B cell (primary cell): ENCODE results near the gene SMKR1. TPM values are rescaled to one million over a fixed set of nuclear protein-coding genes. Genes with fewer than 3 reads are reported as not detected.

ENCODE experiments used
- ATAC-seq: fragments of 200-7000 bp; cut with Tn5 transposase; one replicate; pipeline ENCODE4 v1.10.0; 2021; ENCODE audit warnings: low read depth, mild to moderate bottlenecking, moderate number of reproducible peaks, moderate library complexity
- CTCF ChIA-PET: fragments of 350-600 bp; sonication (Branson Sonifier 250); formaldehyde crosslinking; loops from one replicate; lab custom pipeline; 2021; ENCODE audit warnings: antibody characterized with exemption, inconsistent platforms; lab: Charles Lee
- POLR2A ChIA-PET: fragments of 350-600 bp; sonication (Branson Sonifier 250); formaldehyde crosslinking; loops from one replicate; lab custom pipeline; 2021; ENCODE audit warnings: antibody characterized with exemption; lab: Charles Lee
- DNase-seq: peaks from one replicate; pipeline ENCODE4 v3.0.0; 2013
- H2AFZ ChIP-seq: 2 replicates; pipeline ENCODE4 v1.6.1; 2012; ENCODE audit warnings: mild to moderate bottlenecking, low read depth, low read length; ENCODE audit not compliant: insufficient read depth, poor library complexity, severe bottlenecking
- H3K27ac ChIP-seq, 2 donors: 1 replicate in 1 of 2; 2 replicates in 1 of 2; pipeline ENCODE4 v1.5.1; 2012 to 2013; ENCODE audit warnings: low read length in 2 of 2, mild to moderate bottlenecking in 2 of 2, moderate library complexity in 1 of 2
- H3K27me3 ChIP-seq, 4 experiments: fragments of 200-600 bp in 1 of 4; sonication (generic) in 1 of 4; replicated peaks in 1 of 4; 1 replicate in 2 of 4; 2 replicates in 2 of 4; pipeline versions ENCODE4 v1.6.1 to v1.7.0; 2013 to 2016; ENCODE audit warnings: low read length in 3 of 4, mild to moderate bottlenecking in 2 of 4, mixed read lengths in 1 of 4, moderate library complexity in 1 of 4; ENCODE audit not compliant: insufficient read depth in 4 of 4, control insufficient read depth in 3 of 4; ENCODE audit errors: control extremely low read depth in 1 of 4
- H3K36me3 ChIP-seq, 2 experiments: replicated peaks in 1 of 2; 1 replicate in 1 of 2; 2 replicates in 1 of 2; pipeline versions ENCODE4 v1.6.1 to v1.7.1; 2013; ENCODE audit warnings: low read length in 1 of 2; ENCODE audit not compliant: insufficient read depth in 2 of 2, control insufficient read depth in 1 of 2; ENCODE audit errors: control extremely low read depth in 1 of 2, extremely low read depth in 1 of 2
- H3K4me1 ChIP-seq, 2 donors: fragments of 200-600 bp in 1 of 2; sonication (generic) in 1 of 2; 1 replicate in 1 of 2; 2 replicates in 1 of 2; pipeline versions ENCODE4 v1.5.1 to v1.6.1; 2013 to 2017; ENCODE audit warnings: low read length in 2 of 2; ENCODE audit not compliant: control insufficient read depth in 2 of 2, insufficient read depth in 2 of 2
- H3K4me2 ChIP-seq: replicated peaks from 2 replicates; pipeline ENCODE3; 2012; ENCODE audit warnings: mild to moderate bottlenecking, low read depth, low read length; ENCODE audit not compliant: poor library complexity, severe bottlenecking
- H3K4me3 ChIP-seq, 5 experiments: fragments of 200-600 bp in 1 of 5; sonication (generic) in 1 of 5; 1 replicate in 3 of 5; 2 replicates in 2 of 5; pipeline versions ENCODE4 v1.5.1 to v1.7.0; 2011 to 2016; ENCODE audit warnings: low read length in 4 of 5, mild to moderate bottlenecking in 4 of 5, low read depth in 2 of 5, control low read depth in 1 of 5, moderate library complexity in 1 of 5; ENCODE audit not compliant: insufficient read depth in 1 of 5; ENCODE audit errors: control extremely low read depth in 1 of 5, extremely low read depth in 1 of 5
- H3K79me2 ChIP-seq: fragments of 200-600 bp; sonication (generic); one replicate; pipeline ENCODE4 v1.6.0; 2016; ENCODE audit warnings: low read length; ENCODE audit not compliant: control insufficient read depth, insufficient read depth
- H3K9ac ChIP-seq: fragments of 200-600 bp; sonication (generic); 2 replicates; pipeline ENCODE4 v1.6.1; 2017; ENCODE audit warnings: mild to moderate bottlenecking, low read length, moderate library complexity
- H3K9me3 ChIP-seq, 3 donors: one replicate each; pipeline versions ENCODE4 v1.6.1 to v1.7.1; 2013; ENCODE audit warnings: low read length in 2 of 3; ENCODE audit not compliant: control insufficient read depth in 2 of 3, insufficient read depth in 1 of 3; ENCODE audit errors: control extremely low read depth in 1 of 3
- H4K20me1 ChIP-seq: 2 replicates; pipeline ENCODE4 v1.6.0; 2012; ENCODE audit warnings: mild to moderate bottlenecking, low read length; ENCODE audit not compliant: insufficient read depth, control insufficient read depth, poor library complexity, severe bottlenecking
- H3K27ac Mint-ChIP-seq: one replicate; pipeline ENCODE4 v1.8.0; 2021; ENCODE audit warnings: mixed read lengths
- H3K27me3 Mint-ChIP-seq: one replicate; pipeline ENCODE4 v1.8.0; 2021; ENCODE audit warnings: mixed read lengths
- H3K4me1 Mint-ChIP-seq: one replicate; pipeline ENCODE4 v1.8.0; 2021; ENCODE audit warnings: mixed read lengths
- H3K4me3 Mint-ChIP-seq: one replicate; pipeline ENCODE4 v1.8.0; 2021; ENCODE audit warnings: mixed read lengths
- H3K9me3 Mint-ChIP-seq: one replicate; pipeline ENCODE4 v1.8.0; 2022; ENCODE audit warnings: mixed read lengths; ENCODE audit not compliant: insufficient read depth
- EZH2 ChIP-seq: IDR thresholded peaks from 2 replicates; pipeline ENCODE4 v1.6.1; 2012; ENCODE audit warnings: borderline replicate concordance, low read depth, mild to moderate bottlenecking, moderate library complexity, low read length; ENCODE audit not compliant: insufficient read depth, poor library complexity, severe bottlenecking
- WGBS: methylation state at CpG from one replicate; pipeline ENCODE4 v1.1.5; 2013; ENCODE audit warnings: missing lambda C conversion rate; ENCODE audit not compliant: insufficient coverage; 5-methylcytosine and 5-hydroxymethylcytosine counted together
- intact Hi-C: fragments of 100-400 bp; cut with micrococcal nuclease; formaldehyde crosslinking; loops from one replicate; pipeline ENCODE4 v1.10.0; 2022
- polyA plus RNA-seq: library from polyadenylated mRNA; depleted of rRNA; stranded (reverse); fragments of >200 nt; gene quantifications from 2 replicates; pipeline ENCODE4 v1.2.3, GENCODE V29; 2012
- total RNA-seq, 2 donors: library from RNA; stranded (reverse); fragments of 120-200 nt in 1 of 2; gene quantifications; 1 replicate in 1 of 2; 2 replicates in 1 of 2; pipeline versions ENCODE4 v1.2.3 to v1.2.4, GENCODE V29; 2013 to 2022
- TF ChIP-seq, protein P1 (sequence below): fragments of 200-600 bp; IDR thresholded peaks from one replicate; pipeline ENCODE4 v1.8.0; 2022; ENCODE audit warnings: antibody characterized with exemption, mild to moderate bottlenecking

Gene SMKR1
- total and polyA plus RNA-seq, 2 donors (not counting 1 experiment from before 2014, with no cell fraction given): 0.58 to 2.9 TPM

GRCh38 chr7:129466796-129467195 is 35.5 kb upstream of the SMKR1 start:
- Histone ChIP-seq H3K4me3 (no peak overlapping the region), H3K27me3 (no peaks in the 10 kb centered on the region), H2AFZ (no peak overlapping the region), H3K9ac (no peak overlapping the region), H3K9me3 (no peaks in the 10 kb centered on the region), H4K20me1 (no peaks in the 10 kb centered on the region), H3K4me2 (no peak overlapping the region), H3K36me3 (no peaks in the 10 kb centered on the region), H3K79me2 (no peaks in the 10 kb centered on the region), H3K4me1 (no peaks in the 10 kb centered on the region), H3K27ac (no peak overlapping the region)
- H3K4me3 Mint-ChIP-seq: no peak overlapping the region
- ChIA-PET POLR2A (no interaction called here), CTCF (no interaction called here)
- ATAC-seq (no peak), DNase-seq (no peak)
- peaks cover 1% of the 10 kb centered on the region for H3K4me1 Mint-ChIP-seq
- H3K27me3 Mint-ChIP-seq: no peaks in the 10 kb centered on the region
- TF ChIP-seq EZH2: no peak
- TF ChIP-seq, protein P1, sequence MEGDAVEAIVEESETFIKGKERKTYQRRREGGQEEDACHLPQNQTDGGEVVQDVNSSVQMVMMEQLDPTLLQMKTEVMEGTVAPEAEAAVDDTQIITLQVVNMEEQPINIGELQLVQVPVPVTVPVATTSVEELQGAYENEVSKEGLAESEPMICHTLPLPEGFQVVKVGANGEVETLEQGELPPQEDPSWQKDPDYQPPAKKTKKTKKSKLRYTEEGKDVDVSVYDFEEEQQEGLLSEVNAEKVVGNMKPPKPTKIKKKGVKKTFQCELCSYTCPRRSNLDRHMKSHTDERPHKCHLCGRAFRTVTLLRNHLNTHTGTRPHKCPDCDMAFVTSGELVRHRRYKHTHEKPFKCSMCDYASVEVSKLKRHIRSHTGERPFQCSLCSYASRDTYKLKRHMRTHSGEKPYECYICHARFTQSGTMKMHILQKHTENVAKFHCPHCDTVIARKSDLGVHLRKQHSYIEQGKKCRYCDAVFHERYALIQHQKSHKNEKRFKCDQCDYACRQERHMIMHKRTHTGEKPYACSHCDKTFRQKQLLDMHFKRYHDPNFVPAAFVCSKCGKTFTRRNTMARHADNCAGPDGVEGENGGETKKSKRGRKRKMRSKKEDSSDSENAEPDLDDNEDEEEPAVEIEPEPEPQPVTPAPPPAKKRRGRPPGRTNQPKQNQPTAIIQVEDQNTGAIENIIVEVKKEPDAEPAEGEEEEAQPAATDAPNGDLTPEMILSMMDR: no peak
- no peaks in the 10 kb centered on the region for H3K9me3 Mint-ChIP-seq
- WGBS: no CpG with 5 or more reads among the region's 3 CpGs
- intact Hi-C loops: no loop called here
- H3K27ac Mint-ChIP-seq: no peak overlapping the region

- peaks cover 1% of the 10 kb centered on the region for H3K4me1 Mint-ChIP-seq
- no peaks in the 10 kb centered on the region for H3K27me3 Mint-ChIP-seq
- Histone ChIP-seq H3K4me2 (no peak overlapping the region), H3K4me3 (no peak overlapping the region), H3K9me3 (no peaks in the 10 kb centered on the region), H3K79me2 (no peaks in the 10 kb centered on the region), H3K36me3 (no peaks in the 10 kb centered on the region), H3K4me1 (no peaks in the 10 kb centered on the region), H3K9ac (no peak overlapping the region), H3K27me3 (no peaks in the 10 kb centered on the region), H2AFZ (no peak overlapping the region), H4K20me1 (no peaks in the 10 kb centered on the region), H3K27ac (no peak overlapping the region)
- WGBS: no CpG with 5 or more reads among the region's 1 CpG
- TF ChIP-seq EZH2: no peak
- TF ChIP-seq, protein P1: no peak
- POLR2A ChIA-PET: no interaction called here
- H3K4me3 Mint-ChIP-seq: no peak overlapping the region
- CTCF ChIA-PET: interaction anchor here (0.9 to 7.2 kb wide), 3 partner anchors 98 to 167 kb away, joined by 3 to 156 read pairs (median 3); no protein-coding TSS in a partner anchor
- intact Hi-C loops: no loop called here
- DNase-seq (no peak), ATAC-seq (no peak)
- no peak overlapping the region for H3K27ac Mint-ChIP-seq
- H3K9me3 Mint-ChIP-seq: no peaks in the 10 kb centered on the region
These were observed 34.2 kb upstream of the SMKR1 start for GRCh38 chr7:129468087-129468486.
